Stimulated activated CD4-positive, alpha-beta T cell treated with anti-CD3 and anti-CD28 coated beads, Interleukin-2, amount 100 ng/mL, for 4 hours (primary cell): ENCODE results near the gene EFCAB9.
"Not testable (repeated sequence)": the region's sequence is repeated elsewhere in the genome, so short reads cannot be mapped to it uniquely, and the experiment has no call there.

ENCODE experiments used
- DNase-seq: peaks from one replicate; pipeline ENCODE4 v3.0.0-alpha.2; 2020; ENCODE audit warnings: low read depth

EFCAB9 gene

DNA sequence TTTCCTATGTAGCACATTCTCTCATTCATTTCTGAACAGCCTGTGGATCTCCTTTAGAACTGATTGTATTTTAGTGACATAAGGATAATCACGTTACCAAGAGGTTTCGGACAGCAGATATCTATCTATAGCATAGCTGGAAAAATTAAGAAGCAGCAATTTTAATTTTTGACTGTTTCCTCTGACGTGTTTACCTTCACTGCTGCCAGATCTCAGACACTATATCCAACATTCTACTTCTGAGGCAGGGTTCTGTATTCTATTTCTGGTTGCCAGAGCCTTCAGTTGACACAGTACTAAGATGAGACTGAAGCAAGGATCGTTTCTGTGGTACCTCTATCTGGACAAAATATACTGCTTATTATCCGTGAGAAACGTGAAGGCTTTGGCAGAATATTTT lies at the start of gene EFCAB9:
Gene EFCAB9 (plus strand): TSS at position 301 of the 400 bp plus-strand sequence. CDS start 1 bp downstream, at position 302.
- no peak for DNase-seq

DNA sequence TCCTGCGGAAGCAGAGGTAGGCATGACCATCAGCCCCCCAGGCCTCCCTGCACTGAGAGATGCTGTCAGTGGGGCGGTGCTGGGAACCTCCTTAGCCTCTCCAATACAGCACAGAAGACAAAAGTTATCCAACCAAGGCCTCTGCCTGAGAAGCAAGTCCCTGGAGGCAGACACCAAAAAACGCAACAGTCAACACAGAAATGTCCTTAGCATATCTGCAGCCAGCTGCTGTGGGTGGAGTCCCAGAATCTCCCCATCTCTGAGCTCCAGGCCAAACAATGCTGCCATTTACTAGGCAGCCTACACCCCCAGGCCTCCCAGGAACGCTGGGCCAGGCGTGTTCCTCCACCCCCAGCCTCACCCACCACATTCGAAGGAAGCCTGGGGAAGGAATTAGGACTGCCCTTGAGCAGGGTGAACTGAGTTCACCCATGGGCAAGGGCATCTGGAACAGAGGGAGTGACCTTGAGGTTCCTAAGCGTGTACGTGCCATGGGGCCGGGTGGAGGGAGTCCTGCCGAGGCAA lies 49.6 kb upstream of the EFCAB9 start:
- no peak for DNase-seq

DNA sequence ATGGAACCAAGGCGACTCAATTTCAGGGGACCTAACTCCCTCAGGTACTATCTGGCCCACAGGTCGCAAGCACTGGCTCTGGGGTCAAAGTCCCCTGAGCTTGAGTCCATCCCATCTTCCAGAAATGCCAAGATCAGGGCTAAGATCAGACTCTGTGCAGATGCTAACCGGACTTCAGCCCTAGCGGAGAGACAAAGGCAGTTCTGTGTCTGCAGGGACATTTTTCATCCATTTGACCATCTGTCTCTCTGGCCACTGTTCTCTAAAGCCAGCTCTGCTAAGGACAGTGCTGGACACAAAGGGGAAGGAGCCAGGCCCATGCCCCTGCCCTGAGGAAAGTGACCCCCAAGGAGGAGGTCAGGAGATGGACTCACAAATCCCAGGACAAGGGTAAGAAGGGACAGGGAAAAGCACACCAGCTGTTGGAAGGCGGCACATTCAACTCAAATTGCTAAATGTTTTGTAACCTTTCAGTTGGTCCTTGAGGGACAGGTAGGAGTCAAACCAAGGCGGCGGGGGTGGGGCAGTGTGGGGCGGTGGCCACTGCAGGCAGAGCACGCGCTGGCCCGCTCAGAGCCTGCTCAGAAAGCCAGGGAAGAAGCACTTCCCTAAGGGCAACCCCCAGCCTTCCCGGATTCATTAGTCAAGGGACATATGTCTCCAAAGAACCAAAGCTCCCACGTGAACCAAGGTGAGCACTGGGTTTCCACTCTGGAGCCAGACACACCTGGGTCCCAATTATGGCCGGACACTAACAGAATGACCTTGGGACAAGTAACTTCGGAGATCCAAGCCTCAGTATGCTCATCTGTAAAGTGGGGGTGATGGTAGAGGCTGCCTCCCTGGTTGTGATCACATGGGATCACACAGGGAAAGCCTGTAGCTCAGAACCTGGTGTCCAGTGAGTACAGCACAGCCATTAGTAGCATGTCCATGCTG lies 48.8 kb upstream of the EFCAB9 start:
- DNase-seq: no peak

DNA sequence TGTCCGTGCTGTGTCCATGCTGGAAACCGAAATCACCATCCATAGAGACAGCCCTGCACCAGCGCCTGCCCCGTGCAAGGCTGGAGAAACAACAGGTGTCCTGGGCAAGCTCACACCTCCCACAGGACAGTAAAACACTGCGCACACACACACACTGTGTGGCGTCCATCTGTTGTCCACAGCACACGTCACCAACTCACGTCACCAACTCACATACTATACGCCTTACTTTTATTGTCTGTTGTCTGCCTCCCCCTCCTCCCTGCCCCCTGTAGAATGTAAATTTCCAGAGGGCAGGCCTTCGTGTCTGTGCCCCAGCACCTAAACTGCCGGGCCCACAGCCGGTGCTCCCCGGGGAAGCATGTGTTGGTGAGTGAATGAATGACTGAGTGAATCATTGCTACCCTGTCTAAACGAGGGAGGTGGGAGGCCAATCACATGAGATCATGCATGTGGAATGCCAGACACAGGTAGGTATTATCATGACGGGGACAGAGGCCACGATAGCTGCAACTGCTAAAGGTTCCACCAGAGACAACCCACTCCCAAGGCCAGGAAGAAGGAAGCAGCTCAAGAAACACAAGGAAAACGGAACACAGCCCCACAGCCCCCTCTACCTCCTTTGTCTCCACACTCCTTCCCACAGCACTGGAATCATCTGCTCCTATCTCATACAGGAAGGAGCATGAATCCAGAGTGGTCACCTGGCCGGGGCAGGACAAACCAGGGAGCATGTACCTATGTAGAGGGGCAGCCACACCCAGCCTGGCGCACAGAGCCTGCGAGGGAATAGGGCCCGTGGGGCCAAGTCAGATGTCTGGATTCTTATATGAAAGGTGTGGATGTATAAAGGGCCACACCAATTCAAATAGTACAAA lies 47.9 kb upstream of the EFCAB9 start:
- DNase-seq: no peak

DNA sequence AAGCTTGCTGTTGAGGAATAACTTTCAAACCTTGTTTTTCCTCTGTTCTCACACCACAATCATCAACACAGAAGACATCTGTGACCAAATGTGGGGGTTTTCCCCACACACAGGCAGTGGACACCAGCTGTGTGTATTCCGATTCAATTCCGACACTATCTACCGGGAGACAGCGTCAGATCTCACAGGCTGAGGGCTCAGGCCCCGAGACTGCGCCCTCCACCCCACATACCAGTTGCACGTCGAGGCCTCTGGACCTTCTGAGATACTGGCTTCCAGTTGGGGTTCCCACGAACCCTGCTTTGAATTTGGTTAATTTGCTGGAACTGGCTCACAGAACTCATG lies 47.3 kb upstream of the EFCAB9 start:
- no peak for DNase-seq

DNA sequence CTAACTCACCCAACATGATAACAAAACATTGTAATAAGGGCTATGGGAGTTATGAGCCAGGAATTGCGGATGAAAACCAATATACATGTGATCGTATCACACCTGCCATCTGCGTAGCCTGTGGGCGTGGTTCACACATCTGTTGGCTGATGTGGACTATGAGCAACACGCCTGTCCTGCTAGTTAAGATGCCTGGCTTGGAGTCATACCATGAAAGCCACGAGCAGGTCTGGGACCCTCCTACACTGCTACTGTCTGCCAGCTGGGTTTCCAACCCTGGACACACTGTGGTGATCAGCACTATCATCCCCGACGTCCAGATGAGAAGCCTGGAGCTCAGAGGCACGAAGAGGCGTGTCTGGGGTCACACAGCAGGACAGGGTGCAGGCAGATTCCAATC lies 46.1 kb upstream of the EFCAB9 start:
- no peak for DNase-seq

DNA sequence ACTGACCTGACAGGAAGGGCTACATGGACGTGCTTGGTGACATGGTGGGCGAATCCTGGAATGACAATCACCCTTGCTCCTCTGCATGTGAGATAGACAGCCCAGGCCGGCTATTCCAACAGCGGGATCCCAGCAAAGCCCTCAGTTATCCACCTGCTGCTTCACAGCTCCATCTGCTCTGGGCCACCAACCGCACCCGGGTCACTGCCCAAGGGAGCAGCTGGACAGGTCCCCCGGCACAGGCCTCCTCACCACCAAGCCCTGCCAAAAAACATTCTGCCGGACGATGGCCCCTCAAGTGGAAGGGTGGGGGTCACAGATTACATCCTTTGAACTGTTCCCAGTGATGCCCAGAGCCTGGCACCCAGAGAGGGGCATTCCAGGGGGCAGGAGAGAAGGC lies 45.6 kb upstream of the EFCAB9 start:
- DNase-seq: no peak

DNA sequence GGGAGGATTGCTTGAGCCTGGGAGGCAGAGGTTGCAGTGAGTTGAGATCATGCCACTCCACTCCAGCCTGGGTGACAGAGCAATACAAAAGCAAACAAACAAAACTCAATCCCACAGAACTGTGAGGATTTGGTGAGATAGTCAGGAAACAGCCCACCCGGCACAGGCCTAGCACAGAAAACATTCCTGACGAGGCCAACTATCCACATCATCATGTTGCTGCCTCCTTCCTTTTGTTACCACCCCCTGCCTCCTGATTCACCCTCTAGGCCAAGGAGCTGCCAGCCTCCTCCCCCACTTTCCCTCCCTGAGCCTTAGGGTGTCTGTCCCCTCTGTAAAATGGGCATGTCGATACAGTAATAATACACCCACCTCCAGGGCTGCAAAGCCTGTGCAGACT lies 44.9 kb upstream of the EFCAB9 start:
- no peak for DNase-seq

DNA sequence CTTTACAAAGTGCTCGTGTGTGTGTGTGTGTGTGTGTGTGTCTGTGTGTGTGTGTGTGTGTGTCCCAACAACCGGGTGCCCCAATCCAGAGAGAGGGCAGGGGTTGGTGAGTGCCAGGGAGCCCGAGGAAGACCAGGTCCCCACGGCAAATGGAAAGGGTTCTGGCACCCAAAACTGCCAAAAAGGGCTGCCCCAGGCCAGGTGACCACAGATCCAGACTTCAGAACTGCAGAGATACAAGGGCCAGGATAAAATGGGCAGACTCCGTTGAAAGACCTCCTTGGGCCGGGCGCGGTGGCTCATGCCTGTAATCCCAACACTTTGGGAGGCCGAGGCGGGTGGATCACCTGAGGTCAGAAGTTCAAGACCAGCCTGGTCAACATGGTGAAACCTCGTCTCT lies 44.5 kb upstream of the EFCAB9 start:
- not testable (repeated sequence) for DNase-seq

DNA sequence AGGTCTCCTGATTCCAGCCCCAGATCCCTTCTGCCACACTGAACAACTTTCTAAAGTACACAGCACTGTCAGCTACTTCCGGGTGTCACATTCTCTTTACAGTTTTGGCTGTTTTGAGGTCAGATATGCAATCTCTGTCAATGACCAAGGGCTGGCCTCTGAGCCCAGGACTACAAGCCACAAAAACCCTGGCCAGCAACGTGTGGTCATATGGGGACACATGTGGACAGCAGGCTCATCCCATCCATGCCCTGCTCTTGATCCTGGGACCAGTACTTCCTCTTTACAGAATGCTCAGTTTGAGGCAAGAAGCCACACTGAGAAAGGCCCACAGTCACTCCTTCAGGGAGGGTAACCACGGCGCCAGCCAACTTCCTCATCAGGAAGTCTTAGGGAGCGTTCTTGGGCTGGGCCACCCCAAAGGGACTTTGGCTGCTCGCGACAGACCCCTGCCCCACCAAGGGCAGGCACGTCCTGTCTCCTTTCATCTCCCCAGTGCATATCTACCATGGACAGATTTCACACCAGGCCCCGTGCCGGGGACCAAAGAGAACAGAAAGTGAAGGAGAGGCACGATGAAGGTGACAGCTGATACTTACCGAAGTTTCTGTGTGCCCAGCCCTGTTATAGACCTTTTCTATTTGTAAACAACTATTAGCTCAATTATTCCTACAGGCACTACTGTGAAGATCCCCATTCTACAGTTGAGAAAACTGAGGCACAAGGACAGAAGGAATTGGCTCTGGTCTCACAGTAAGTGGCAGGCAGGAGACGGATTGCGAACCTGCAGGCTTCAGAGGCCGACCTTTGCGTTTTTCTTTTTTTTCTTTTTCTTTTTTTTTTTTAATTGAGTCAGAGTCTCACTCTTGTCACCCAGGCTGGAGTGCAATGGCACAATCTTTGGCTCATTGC lies 43.2 kb upstream of the EFCAB9 start:
- no peak for DNase-seq

DNA sequence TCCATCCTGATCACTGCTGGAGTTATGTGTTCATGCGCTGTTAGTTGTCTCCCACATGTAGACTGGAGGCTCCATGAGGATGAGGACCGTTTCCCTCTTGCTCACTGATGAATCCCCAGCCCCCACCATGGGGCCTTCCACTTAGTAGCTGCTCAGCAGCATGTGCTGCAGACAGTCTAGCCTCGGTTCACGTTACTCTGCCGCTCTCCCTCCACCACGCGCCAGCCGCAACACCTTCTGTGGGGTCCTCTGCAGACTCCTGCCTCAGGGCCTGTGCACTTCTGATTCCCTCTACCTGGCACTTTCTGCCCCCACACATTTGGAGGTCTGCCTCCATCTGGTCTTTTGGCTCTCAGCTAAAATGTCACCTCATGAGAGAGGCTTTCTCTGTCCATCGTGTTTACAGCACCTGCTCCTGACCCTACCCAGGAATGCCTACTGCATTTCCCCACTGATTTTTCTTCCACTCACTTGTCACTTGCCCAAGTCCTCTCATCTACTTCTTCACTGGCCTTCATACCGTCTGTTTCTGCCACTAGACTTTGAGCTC lies 42.2 kb upstream of the EFCAB9 start:
- no peak for DNase-seq

DNA sequence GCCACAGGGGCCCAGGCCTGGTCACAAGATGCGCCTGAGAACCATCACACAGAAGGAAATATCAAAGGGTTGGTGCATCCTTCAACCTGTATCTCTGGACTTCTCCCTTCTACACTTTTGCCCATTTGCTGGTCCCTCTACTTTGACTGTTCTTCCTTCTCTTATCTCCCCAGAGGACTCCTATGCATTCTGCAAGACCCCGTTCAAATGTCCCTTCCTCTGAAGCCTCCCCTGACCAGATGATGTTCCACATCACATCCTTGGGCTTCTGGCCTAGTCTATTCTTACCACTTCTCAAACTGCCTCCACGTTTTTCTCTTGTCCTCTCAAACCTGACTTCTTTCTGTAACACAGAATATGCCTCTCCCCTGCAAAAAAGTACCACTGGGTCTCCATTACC lies 40.3 kb upstream of the EFCAB9 start:
- no peak for DNase-seq

DNA sequence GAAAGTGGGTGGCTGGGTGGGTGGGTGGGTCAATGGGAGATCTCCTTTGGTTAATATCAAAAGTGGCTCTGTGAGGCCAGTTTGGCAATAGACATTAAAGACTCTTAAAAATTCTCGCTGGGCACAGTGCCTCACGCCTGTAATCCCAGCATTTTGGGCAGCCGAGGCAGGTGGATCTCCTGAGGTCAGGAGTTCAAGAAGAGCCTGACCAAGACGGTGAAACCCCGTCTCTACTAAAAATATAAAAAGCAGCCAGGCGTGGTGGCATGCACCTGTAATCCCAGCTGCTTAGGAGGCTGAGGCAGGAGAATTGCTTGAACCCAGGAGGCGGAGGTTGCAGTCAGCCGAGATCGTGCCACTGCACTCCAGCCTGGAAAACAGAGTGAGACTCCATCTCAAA lies 38.9 kb upstream of the EFCAB9 start:
- not testable (repeated sequence) for DNase-seq

DNA sequence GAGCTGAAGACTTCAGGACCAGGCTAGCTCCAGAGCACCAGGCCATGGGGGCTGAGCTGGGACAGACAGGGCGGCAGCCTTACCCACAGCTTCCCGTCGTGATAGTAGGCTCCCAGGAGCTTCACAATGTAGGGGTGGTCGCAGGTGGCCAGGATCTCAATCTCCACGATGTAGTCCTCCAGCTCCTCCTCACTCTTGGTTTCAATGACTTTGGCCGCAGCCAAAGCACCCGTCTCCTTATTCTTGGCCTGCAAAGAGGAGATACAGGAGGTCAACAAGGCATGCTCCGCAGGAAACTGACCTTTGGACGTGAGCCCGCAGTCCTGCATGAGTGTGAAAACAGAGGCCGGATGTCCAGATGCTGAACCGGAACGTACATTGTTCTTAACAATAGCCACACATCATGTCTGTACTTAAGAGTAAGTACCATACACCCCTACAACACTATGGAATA lies 37.4 kb upstream of the EFCAB9 start:
- DNase-seq: no peak

DNA sequence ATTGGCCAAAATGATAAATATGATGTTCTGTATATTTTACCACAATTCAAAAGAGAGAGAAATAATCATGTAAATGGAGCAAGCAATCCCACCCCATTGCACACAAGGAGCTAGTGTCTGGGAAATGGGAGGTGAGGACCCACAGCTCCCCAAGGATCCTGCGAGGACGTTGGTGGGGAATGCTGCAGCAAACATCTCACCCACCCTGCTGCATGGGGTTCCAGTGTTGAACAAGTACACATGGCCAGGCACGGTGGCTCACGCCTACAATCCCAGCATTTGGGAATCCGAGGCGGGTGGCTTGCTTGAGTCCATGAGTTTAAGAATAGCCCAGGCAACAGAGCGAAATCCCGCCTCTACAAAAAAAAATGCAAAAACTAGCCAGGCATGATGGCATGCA lies 35.0 kb upstream of the EFCAB9 start:
- DNase-seq: no peak

DNA sequence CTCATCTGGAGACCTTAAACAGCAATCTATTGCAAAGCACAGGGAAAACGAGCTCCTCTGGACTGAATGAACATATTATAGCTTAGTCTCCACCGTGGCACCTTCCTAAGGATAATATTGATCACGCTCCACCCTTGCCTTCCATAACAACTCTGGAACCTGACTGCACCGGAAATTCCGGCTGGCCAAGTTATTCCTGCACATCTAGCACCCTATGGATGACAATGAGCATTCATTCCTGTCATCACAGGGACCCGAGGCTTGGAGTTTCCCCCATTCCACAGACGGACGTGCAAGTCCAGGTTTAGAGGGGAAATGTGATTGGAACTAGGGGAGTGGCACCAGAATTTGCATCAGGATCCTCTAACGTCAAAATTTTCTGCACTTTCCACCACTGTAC lies 33.5 kb upstream of the EFCAB9 start:
- DNase-seq: no peak

DNA sequence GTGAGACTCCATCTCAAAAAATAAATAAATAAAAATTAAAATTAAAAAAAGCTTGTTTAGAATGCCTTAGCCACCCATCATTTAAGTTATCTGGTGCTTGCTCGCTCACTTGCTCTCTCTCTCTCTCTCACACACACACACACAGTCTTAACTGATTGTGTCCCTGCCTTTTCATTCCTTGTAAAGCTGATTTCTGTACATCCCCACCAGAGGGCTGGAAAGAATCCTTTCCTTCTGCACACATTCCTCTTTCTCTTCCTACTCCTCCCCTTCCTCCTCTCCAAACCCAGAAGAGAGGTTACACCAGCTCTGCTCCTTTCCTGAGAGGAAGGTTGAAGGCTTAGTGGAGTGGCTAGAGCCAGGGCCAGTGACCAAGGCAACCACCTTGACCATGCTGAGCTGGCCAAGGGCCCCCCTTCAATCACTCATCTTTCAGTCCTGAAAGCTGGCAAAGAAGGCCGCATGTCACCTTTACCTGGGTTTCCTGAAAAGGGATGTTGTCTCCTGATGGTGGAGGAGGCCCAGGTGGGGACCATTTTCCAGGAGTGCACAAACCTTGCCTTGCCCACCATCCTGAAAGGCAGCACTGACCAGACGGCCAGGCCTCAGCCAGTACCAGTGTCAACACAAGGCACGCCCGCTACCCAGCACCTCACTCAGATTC lies 31.5 kb upstream of the EFCAB9 start:
- no peak for DNase-seq

DNA sequence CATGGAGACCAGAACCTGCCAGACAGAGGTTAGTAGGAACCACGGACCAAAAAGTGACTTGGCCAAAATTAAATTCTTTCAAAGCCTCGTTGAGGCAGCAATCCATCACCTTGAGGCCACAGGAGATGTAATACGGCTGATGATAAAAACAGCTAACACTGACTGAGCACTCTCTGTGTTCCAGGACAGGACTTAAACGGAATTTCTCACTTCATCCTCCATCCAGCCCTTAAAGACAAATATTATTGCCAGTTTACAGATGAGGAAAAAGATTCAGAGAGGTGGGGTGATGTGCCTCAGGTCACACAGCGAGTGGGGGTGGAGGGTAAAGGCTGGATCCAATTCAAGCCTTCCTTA lies 31.0 kb upstream of the EFCAB9 start:
- DNase-seq: no peak

DNA sequence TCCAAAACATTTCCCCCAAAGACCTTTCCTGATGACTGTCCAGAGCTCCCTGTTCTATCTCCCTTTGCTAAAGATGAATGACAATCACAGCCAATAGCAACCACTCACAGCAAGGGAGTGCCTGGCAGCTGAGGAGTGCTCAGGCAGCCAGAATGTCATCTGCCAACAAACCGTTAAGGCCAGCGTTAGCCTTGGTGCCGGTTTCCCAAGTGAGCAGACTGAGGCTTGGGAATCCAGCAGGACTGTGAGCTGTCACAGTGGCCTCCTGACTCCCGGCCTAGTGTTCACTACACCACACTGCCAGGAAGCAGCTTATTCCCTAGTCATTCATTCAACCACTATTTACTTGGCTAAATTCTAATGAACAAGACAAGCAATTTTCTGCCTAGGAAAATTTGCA lies 30.6 kb upstream of the EFCAB9 start:
- no peak for DNase-seq

DNA sequence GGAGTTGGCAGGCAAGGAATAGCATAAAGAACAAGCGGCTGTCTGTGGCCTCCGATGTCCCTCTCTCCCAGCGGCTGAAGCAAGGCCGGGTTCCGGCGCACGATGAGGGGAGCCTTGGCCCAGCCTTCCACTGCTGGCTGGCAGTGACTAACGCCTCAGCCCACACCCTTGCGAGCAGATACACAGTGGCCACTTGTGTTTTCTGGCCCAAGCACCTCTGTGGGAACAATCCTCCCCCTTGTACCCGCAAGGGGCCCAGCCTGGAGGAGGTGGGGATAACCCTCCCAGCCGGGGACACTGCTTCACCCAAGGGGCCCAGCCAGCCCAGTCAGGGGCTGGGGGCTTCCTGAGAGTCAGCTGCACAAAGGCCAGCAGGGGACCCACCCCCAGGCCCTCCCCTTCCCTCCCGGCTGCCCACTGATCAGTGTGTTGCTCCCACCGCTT lies 29.2 kb upstream of the EFCAB9 start:
- no peak for DNase-seq

DNA sequence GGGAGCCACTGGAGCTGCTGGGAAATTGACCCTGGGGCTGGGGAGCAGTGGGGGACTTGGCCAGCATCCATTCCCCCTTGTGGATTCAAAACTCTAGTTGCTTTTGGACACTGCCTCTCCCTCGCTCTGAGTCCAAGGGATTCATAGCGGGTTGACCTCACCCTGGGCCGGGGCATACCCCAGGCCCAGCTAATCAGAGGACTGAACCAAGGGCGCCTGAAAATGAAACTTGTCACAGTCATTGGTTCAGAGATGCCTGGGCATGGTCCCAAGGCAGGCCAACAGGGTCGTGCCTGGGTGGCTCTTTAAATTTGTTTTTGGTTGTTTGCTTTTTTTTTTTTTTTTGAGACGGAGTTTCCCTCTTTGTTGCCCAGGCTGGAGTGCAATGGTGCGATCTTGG lies 28.5 kb upstream of the EFCAB9 start:
- DNase-seq: no peak
